Right lobe of liver (tissue), 4 donors: ENCODE data around the gene TRABD2B.

Source experiments
- CTCF ChIP-seq, 4 donors: fragments of 200-600 bp in 3 of 4; fragments of 450-650 bp in 1 of 4; IDR thresholded peaks; one replicate each; pipeline versions ENCODE4 v1.5.1 to v1.8.0; 2016 to 2022; ENCODE audit warnings: antibody characterized with exemption in 4 of 4, mild to moderate bottlenecking in 2 of 4
- POLR2A ChIP-seq: fragments of 450-650 bp; IDR thresholded peaks from one replicate; pipeline ENCODE4 v1.6.1; 2017; ENCODE audit warnings: antibody characterized with exemption, mild to moderate bottlenecking
- donor health status: DM: no; HTN: no; CAD: no.
- donor health status: DM: no; HTN: no; CAD: no.
- donor health status: DM: no; HTN: yes; CAD: no.

GRCh38 chr1:48036710-48037355 is 39.6 kb upstream of the TRABD2B start:
- TF ChIP-seq POLR2A (no peak), CTCF (IDR thresholded peaks at IDR 0.05) (no peak)
